ENCODE results near the gene FNDC3A. TPM values are rescaled to one million over a fixed set of nuclear protein-coding genes. Genes with fewer than 3 reads are reported as not detected.

The FNDC3A gene
- total and polyA plus RNA-seq, 4 donors, result 25.2 to 89.5 (median 32.1) TPM

DNA sequence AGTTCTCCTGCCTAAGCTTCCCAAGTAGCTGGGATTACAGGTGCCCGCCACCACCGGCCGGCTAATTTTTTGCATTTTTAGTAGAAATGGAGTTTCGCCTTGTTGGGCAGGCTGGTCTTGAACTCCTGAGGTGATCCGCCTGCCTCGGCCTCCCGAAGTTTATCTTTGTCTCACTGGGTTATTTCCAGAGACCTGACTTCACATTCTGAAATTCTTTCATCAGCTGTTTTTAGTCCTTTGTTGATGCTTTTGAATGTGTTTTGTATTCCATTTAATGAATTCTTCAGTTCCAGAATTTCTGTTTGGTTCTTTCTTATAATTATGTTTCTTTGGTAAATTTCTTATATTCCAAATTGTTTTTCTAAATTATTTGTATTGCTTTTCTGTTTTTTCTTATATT lies 189.0 kb downstream of the FNDC3A start:
- Histone ChIP-seq H3K27me3 (ENCODE audit: control insufficient read depth in 4 of 4, insufficient read depth in 4 of 4, low read length in 3 of 4) (no peaks in the 10 kb centered on the region), H3K4me1 (ENCODE audit: control insufficient read depth in 4 of 4, insufficient read depth in 4 of 4, low read length in 3 of 4) (no peaks in the 10 kb centered on the region), H3K27ac (ENCODE audit: low read depth in 1 of 2, low read length in 2 of 2) (no peak overlapping the region), H3K36me3 (ENCODE audit: control insufficient read depth in 4 of 4, insufficient read depth in 3 of 4, low read depth in 1 of 4, low read length in 3 of 4) (peaks cover 6 to 28% (median 17%) of the 10 kb centered on the region in 4 donors), H3K9ac (ENCODE audit: low read depth in 1 of 2, low read length in 2 of 2) (no peak overlapping the region), H3K9me3 (ENCODE audit: control insufficient read depth in 4 of 4, low read length in 3 of 4) (peaks cover 0 to 4% (median 0%) of the 10 kb centered on the region in 4 donors), H3K4me3 (ENCODE audit: low read depth in 1 of 3, low read length in 3 of 3) (no peak overlapping the region)
- TF ChIP-seq GABPA (IDR thresholded peaks at IDR 0.05 in 1 of 2, conservative IDR thresholded peaks at IDR 0.05 in 1 of 2), result no peak
- no peak for TF ChIP-seq HNF4G (IDR thresholded peaks at IDR 0.05)
- no peak for TF ChIP-seq EGR1 (IDR thresholded peaks at IDR 0.05; ENCODE audit: low read depth in 2 of 2)
- TF ChIP-seq, protein P1, sequence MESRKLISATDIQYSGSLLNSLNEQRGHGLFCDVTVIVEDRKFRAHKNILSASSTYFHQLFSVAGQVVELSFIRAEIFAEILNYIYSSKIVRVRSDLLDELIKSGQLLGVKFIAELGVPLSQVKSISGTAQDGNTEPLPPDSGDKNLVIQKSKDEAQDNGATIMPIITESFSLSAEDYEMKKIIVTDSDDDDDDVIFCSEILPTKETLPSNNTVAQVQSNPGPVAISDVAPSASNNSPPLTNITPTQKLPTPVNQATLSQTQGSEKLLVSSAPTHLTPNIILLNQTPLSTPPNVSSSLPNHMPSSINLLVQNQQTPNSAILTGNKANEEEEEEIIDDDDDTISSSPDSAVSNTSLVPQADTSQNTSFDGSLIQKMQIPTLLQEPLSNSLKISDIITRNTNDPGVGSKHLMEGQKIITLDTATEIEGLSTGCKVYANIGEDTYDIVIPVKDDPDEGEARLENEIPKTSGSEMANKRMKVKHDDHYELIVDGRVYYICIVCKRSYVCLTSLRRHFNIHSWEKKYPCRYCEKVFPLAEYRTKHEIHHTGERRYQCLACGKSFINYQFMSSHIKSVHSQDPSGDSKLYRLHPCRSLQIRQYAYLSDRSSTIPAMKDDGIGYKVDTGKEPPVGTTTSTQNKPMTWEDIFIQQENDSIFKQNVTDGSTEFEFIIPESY (IDR thresholded peaks at IDR 0.05), result no peak
- no peak for TF ChIP-seq NR2F2 (IDR thresholded peaks at IDR 0.05)
- TF ChIP-seq SP1 (IDR thresholded peaks at IDR 0.05), result no peak
- TF ChIP-seq, protein P2, sequence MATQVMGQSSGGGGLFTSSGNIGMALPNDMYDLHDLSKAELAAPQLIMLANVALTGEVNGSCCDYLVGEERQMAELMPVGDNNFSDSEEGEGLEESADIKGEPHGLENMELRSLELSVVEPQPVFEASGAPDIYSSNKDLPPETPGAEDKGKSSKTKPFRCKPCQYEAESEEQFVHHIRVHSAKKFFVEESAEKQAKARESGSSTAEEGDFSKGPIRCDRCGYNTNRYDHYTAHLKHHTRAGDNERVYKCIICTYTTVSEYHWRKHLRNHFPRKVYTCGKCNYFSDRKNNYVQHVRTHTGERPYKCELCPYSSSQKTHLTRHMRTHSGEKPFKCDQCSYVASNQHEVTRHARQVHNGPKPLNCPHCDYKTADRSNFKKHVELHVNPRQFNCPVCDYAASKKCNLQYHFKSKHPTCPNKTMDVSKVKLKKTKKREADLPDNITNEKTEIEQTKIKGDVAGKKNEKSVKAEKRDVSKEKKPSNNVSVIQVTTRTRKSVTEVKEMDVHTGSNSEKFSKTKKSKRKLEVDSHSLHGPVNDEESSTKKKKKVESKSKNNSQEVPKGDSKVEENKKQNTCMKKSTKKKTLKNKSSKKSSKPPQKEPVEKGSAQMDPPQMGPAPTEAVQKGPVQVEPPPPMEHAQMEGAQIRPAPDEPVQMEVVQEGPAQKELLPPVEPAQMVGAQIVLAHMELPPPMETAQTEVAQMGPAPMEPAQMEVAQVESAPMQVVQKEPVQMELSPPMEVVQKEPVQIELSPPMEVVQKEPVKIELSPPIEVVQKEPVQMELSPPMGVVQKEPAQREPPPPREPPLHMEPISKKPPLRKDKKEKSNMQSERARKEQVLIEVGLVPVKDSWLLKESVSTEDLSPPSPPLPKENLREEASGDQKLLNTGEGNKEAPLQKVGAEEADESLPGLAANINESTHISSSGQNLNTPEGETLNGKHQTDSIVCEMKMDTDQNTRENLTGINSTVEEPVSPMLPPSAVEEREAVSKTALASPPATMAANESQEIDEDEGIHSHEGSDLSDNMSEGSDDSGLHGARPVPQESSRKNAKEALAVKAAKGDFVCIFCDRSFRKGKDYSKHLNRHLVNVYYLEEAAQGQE (IDR thresholded peaks at IDR 0.05), result no peak
- TF ChIP-seq RXRA (IDR thresholded peaks at IDR 0.05), result no peak
- TF ChIP-seq TAF1 (conservative IDR thresholded peaks at IDR 0.05), result no peak
- no peak for TF ChIP-seq FOXA2 (IDR thresholded peaks at IDR 0.05)
- 98% methylated on average over 7 of the region's 7 CpGs for WGBS
- no peak for DNase-seq (ENCODE audit: low spot score)

DNA sequence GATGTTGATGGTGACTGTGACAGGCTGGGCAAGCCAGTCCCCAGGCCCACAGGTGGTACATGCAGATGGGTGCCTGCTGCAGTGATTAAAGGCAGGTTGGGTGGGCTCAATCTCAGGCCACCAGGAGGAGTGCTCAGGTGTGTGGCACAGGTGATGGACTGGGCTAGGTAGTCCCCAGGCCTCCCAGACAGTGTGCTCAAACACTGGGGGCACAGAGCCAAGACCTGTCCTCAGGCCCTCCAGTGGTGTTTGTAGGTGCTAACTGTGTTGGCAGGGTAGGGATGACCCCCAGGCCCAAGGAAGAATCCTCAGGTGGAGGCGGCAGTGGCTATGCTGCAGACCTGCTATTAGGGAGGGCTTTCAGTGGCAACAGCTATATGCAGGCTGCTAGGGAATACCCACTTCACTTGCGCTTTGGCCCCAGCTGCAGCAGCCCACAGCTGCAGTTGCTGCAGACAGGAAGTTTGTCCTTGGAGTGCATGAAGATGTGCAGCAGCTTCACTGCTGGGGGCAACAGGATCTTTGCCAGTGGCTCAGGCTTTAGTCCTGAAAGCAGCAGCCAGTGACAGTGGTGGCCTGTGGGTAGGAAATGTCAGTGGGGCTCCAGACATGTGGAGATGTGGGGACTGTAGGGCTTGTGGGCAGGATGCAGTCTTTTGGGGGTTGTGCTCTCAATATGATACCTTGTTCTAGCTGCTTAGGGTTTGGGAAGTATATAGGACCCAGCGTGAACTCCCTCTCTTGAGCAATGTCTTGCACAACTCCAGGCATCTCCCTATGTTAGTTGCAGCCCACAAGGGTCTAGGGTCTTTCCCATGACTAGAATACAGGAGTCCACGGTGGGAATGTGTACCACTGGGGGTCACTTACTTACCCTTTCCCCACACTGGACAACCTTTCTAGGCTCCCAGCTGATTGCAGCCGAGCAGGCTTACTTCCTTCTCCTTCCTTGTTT lies 190.4 kb downstream of the FNDC3A start:
- Histone ChIP-seq H3K36me3 (ENCODE audit: control insufficient read depth in 4 of 4, insufficient read depth in 3 of 4, low read depth in 1 of 4, low read length in 3 of 4) (peaks cover 6 to 28% (median 18%) of the 10 kb centered on the region in 4 donors), H3K27me3 (ENCODE audit: control insufficient read depth in 4 of 4, insufficient read depth in 4 of 4, low read length in 3 of 4) (no peaks in the 10 kb centered on the region), H3K27ac (ENCODE audit: low read depth in 1 of 2, low read length in 2 of 2) (no peak overlapping the region), H3K9me3 (ENCODE audit: control insufficient read depth in 4 of 4, low read length in 3 of 4) (peaks cover 0 to 4% (median 0%) of the 10 kb centered on the region in 4 donors), H3K4me1 (ENCODE audit: control insufficient read depth in 4 of 4, insufficient read depth in 4 of 4, low read length in 3 of 4) (no peaks in the 10 kb centered on the region), H3K9ac (ENCODE audit: low read depth in 1 of 2, low read length in 2 of 2) (no peak overlapping the region), H3K4me3 (ENCODE audit: low read depth in 1 of 3, low read length in 3 of 3) (no peak overlapping the region)
- no peak for DNase-seq (ENCODE audit: low spot score)
- no peak for TF ChIP-seq NR2F2 (IDR thresholded peaks at IDR 0.05)
- no peak for TF ChIP-seq JUND (IDR thresholded peaks at IDR 0.05)
- TF ChIP-seq YY1 (IDR thresholded peaks at IDR 0.05), result no peak
- TF ChIP-seq, protein P3, sequence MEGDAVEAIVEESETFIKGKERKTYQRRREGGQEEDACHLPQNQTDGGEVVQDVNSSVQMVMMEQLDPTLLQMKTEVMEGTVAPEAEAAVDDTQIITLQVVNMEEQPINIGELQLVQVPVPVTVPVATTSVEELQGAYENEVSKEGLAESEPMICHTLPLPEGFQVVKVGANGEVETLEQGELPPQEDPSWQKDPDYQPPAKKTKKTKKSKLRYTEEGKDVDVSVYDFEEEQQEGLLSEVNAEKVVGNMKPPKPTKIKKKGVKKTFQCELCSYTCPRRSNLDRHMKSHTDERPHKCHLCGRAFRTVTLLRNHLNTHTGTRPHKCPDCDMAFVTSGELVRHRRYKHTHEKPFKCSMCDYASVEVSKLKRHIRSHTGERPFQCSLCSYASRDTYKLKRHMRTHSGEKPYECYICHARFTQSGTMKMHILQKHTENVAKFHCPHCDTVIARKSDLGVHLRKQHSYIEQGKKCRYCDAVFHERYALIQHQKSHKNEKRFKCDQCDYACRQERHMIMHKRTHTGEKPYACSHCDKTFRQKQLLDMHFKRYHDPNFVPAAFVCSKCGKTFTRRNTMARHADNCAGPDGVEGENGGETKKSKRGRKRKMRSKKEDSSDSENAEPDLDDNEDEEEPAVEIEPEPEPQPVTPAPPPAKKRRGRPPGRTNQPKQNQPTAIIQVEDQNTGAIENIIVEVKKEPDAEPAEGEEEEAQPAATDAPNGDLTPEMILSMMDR (IDR thresholded peaks at IDR 0.05; ENCODE audit: low read depth, low read length, missing input control), result no peak
- TF ChIP-seq, protein P4, sequence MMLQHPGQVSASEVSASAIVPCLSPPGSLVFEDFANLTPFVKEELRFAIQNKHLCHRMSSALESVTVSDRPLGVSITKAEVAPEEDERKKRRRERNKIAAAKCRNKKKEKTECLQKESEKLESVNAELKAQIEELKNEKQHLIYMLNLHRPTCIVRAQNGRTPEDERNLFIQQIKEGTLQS (IDR thresholded peaks at IDR 0.05), result no peak
- TF ChIP-seq HNF4A (conservative IDR thresholded peaks at IDR 0.05), result no peak
- 86% methylated on average over 5 of the region's 5 CpGs for WGBS
